HG02588 (cell line): ENCODE measurements around the gene ZFHX2.
A peak's percentile ranks its signal among the peaks of the same experiment; 100 is the strongest.
"Not testable (repeated sequence)": the region's sequence is repeated elsewhere in the genome, so short reads cannot be mapped to it uniquely, and the experiment has no call there.

Experiments used
- ATAC-seq: cut with Tn5 transposase; IDR thresholded peaks from one replicate; pipeline ENCODE4 v1.9.1; 2021; ENCODE audit warnings: mild to moderate bottlenecking, moderate library complexity; ENCODE audit not compliant: unreplicated experiment

ZFHX2 gene

GRCh38 chr14:23551266-23552028 lies at the start of gene ZFHX2:
Gene ZFHX2, minus strand, starts transcription at chr14:23551765. Its CDS starts 16,440 bp downstream, at chr14:23535325.
- peak; percentile 44 for ATAC-seq

DNA sequence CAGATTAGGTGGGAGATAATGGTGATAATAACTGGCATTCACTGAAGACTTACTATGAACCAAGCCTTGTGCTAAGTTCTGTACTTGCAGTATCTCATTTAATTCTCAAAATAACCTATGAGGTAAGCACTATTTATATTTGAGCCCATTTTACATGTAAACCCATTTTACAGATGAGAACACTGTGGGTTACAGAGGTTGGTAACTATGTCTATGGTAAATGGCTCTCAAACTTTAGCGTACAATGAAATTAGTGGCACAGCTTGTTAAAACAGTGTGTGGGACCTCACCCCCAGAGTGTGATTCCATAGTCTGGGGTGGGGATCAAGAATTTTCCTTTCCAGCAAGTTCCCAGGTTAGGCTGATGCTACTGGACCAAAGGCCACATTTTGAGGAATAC lies 49.2 kb upstream of the ZFHX2 start:
- no peak for ATAC-seq

GRCh38 chr14:23600322-23600707 lies 48.8 kb upstream of the ZFHX2 start:
- no peak for ATAC-seq

- not testable (repeated sequence) for ATAC-seq
These were observed 42.6 kb upstream of the ZFHX2 start for GRCh38 chr14:23594191-23594590.

DNA sequence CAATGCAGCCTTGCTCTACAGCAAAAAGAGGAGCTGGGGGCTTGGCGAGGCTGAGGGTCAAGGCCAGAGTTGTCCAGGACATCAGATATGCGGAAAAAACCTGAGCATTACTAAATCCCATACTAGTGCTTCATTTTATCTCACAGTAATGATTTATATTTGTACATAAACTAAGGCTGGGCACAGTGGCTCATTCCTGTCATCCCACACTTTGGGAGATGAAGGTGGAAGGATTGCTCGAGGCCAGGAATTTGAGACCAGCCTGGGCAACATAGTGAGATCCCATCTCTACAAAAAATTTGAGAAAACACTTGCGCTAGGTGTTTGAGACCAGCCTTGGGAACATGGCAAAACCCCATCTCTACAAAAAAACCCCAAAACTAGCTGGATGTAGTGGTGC lies 38.6 kb upstream of the ZFHX2 start:
- no peak for ATAC-seq

- ATAC-seq = no peak
These were observed 38.0 kb upstream of the ZFHX2 start for GRCh38 chr14:23589606-23590005.

DNA sequence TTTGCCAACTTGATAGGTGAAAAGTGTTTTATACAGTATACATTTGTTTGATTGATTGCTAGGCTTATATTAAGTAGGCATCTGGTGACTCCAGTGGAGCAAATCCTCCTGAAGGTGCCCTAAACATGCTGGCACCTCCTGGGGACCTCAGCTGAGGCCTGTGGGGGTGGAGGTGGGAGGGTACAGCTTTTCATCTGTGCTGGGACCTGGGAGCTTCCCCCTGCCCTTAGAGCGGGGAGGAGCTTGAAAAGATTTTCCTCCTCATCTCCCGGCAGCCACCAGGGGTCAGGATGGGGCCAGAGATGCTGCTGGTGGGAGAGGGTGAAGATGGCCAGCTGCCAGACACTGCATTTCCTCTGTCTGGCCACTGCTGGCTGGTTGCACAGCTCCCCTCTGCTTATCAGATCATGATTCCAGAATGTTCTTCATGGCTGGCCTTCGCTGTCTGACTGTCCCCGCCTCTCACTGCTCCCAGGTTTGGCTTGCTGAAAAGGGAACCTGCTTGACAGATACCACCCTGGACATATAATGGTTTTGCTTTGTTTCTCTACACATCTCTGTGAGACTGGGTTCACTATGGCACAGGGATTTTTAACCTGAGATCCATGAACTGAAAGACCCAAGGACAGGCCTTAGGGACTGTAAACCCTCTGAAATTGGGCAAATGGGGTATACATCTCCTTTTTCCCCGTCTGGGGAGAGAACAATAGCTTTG lies 37.5 kb upstream of the ZFHX2 start:
- ATAC-seq = peak; percentile 97

GRCh38 chr14:23584527-23585203 lies 33.1 kb upstream of the ZFHX2 start:
- ATAC-seq = not testable (repeated sequence)

- ATAC-seq = not testable (repeated sequence)
These were observed 32.4 kb upstream of the ZFHX2 start for GRCh38 chr14:23583761-23584526.

- no peak for ATAC-seq
These were observed 31.6 kb upstream of the ZFHX2 start for GRCh38 chr14:23582906-23583760.

- ATAC-seq = no peak
These were observed 29.4 kb upstream of the ZFHX2 start for GRCh38 chr14:23580948-23581281.

- ATAC-seq = no peak
These were observed 28.8 kb upstream of the ZFHX2 start for GRCh38 chr14:23580152-23580926.

DNA sequence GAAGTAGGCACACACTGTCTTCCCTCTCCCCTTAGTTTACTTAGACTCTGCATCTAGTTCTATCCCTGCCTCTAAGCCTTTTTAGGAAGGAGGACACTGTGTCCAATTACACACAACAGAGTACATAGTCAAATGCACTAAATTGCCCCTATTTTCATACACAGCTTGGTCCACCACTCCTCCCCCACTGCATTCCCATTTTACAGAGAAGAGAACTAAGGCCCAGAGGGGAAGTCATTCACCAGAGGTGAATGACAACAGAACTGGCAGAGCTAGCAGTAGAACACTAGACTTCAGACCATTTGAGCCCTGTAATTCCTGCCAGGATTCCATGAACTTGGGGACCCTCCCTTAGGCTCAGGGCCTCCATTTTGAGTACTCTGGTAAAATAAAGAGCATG lies 28.2 kb upstream of the ZFHX2 start:
- ATAC-seq = no peak

DNA sequence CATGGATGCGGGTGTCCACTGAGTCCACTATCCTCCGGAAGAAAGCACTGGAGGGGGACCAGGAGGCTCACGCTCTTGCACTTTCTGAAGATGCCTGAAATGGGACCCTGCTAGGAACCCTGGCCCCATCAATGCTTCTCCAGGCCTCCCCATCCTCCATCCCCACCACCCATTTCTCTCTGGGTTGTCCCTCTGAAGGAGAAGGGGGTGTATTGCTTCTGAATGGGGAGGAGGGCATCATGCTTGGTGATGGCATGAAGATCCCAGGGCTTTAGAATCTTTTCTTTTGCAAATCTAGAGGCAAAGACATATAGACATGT lies 27.7 kb upstream of the ZFHX2 start:
- ATAC-seq = no peak

DNA sequence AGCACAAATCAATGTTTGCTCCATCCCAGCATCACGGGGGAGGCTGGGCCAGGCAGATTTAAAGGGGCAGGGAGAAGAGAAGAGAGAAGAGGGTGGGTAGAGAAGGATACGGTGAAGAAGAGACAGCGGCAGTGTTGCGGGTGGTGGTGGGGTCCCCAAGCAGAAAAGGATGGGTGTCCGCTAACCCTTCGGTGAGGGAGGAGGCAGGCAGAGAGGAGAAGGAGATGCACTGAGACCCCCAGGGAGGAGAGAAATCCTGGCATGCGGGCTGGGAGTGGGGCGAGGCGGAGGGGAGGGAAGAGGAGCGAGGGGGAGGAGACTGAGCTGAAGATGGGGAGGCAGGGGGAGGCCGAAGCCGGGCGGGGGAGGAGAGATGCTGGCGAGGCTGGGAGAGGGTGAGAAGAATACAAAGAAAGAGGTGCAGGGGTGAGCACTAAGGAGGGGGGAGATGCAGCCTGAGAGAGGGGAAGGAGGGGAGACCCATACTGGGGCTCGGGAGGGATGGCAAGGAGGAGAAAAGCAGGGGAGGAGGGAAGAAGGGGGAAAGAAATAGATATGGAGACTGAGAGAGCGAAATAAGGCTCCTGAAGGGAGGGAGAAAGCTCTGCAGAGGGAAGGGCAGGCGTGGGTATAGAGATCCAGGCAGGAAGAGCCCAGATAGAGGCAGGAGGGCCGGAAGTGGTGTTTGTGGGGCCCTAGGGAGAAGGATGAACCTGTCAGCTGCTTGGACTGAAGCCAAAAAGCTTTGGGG lies 27.2 kb upstream of the ZFHX2 start, which contains the start of gene JPH4:
Gene JPH4 (minus strand): TSS at position 231 of the 751 bp plus-strand sequence. CDS start 1,337 bp downstream, outside the sequence.
- ATAC-seq = no peak

GRCh38 chr14:23577710-23578392 lies 26.3 kb upstream of the ZFHX2 start:
- ATAC-seq = no peak

DNA sequence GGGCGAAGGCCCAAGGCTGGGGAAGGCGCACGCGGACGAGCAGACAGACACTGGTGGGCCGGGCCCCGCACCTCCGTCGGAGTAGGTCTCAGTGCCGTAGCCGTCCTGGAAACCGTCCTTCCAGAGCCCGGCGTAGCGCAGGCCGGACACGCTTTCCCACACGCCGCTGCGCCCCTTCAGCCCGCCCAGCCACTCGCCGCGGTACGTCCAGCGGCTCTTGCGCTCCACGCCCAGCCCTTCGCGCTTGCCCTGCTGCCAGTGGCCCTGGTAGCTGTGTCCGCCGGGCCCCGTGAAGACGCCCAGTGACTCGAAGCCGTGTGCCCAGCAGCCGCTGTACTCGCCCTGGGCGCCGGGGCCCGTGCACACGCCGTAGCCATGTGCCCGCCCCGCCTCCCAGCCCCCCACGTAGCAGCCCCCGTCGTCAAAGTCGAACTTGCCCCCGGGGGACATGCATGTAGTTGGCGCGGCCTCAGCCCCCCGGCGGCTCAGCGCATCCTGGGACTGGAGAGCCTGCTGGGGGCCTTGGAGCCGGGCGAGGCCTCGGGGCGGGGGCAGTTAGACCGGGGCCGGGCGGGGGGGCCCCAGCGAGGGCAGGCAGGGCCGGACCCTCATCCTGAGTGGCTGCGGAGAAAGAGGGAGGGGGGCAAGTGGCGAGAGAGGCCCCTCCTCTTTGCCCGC lies 25.6 kb upstream of the ZFHX2 start:
- no peak for ATAC-seq
